Prostate gland (tissue), 2 donors: ENCODE measurements around the gene SLC16A8.

Source experiments
- POLR2A ChIP-seq: fragments of 450-650 bp; IDR thresholded peaks from one replicate; pipeline ENCODE4 v1.6.1; 2016; ENCODE audit warnings: antibody characterized with exemption, mild to moderate bottlenecking
- POLR2AphosphoS5 ChIP-seq: sonication (generic); formaldehyde crosslinking; IDR thresholded peaks from one replicate; pipeline ENCODE4 v1.6.1; 2017; ENCODE audit warnings: antibody characterized with exemption
- TF ChIP-seq, protein P1 (sequence below), 4 experiments: fragments of 200-600 bp in 2 of 4; fragments of 450-650 bp in 2 of 4; sonication (generic) in 2 of 4; IDR thresholded peaks; 1 replicate in 3 of 4; 2 replicates in 1 of 4; pipeline ENCODE4 v1.5.1; 2016 to 2019; ENCODE audit warnings: antibody characterized with exemption in 4 of 4, mild to moderate bottlenecking in 2 of 4, moderate library complexity in 2 of 4

DNA sequence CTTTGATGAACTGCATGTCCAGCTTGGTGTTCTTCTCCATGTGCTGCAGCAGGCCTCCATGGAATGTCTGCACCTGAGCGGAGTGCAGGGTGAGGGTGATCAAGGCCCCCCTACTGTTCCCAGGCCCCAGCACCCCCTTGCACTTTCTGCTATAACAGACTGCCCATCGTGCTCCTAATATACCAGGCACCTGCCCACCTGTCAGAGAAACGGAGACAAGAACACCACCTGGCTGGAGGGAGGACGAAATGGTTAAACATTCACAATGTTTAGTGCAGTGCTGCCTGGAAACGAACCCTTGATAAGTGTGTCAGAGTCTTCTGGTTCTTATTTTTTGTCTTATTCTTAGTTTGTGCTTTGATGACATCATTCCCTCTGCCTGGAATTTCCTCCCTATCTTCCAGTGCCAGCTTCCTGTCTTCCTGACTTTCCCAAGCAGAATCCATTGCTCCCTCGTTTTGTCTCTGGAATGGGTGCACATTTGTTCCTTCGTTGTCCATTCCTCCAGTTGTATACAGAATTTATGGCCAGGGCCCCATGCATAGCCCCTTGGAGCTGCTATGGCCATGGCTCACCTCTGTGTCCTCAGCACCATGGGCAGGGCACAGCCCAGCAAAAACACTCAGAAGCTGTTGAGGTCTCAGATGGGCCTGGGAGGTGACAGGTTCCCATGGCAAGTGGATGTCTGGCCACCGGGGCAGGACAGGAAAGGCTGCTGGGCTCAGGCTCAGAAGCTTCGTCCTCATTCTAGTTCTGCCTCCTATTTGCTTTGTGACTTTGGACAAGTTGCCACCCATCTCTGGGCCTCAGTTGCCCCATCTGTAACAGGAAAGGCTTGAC lies 14.6 kb upstream of the SLC16A8 start:
- TF ChIP-seq POLR2A, result no peak
- TF ChIP-seq, protein P1, sequence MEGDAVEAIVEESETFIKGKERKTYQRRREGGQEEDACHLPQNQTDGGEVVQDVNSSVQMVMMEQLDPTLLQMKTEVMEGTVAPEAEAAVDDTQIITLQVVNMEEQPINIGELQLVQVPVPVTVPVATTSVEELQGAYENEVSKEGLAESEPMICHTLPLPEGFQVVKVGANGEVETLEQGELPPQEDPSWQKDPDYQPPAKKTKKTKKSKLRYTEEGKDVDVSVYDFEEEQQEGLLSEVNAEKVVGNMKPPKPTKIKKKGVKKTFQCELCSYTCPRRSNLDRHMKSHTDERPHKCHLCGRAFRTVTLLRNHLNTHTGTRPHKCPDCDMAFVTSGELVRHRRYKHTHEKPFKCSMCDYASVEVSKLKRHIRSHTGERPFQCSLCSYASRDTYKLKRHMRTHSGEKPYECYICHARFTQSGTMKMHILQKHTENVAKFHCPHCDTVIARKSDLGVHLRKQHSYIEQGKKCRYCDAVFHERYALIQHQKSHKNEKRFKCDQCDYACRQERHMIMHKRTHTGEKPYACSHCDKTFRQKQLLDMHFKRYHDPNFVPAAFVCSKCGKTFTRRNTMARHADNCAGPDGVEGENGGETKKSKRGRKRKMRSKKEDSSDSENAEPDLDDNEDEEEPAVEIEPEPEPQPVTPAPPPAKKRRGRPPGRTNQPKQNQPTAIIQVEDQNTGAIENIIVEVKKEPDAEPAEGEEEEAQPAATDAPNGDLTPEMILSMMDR (IDR thresholded peaks at IDR 0.05), result no peak
- TF ChIP-seq POLR2AphosphoS5, result no peak
